ENCODE results near the gene WNT11.

The WNT11 gene

GRCh38 chr11:76226626-76227025 is 20.3 kb upstream of the WNT11 start:
- Histone ChIP-seq H3K9me2 (replicated peaks; ENCODE audit: control insufficient read depth, low read length) (no peaks in the 10 kb centered on the region), H4K20me1 (ENCODE audit: control insufficient read depth, insufficient read depth, low read depth, low read length) (no peaks in the 10 kb centered on the region), H3K4me2 (ENCODE audit: low read length) (no peak overlapping the region), H3K4me1 (ENCODE audit: control insufficient read depth, low read length) (no peaks in the 10 kb centered on the region), H3K79me2 (ENCODE audit: control insufficient read depth, low read length) (no peaks in the 10 kb centered on the region), H3F3A (ENCODE audit: control insufficient read depth, insufficient read depth) (no peaks in the 10 kb centered on the region), H3K36me3 (ENCODE audit: control insufficient read depth, low read length) (no peaks in the 10 kb centered on the region), H3K9me3 (ENCODE audit: control insufficient read depth, insufficient read depth, low read length) (no peaks in the 10 kb centered on the region), H3K27me3 (ENCODE audit: control insufficient read depth, low read length) (peaks cover 9% of the 10 kb centered on the region), H3K27ac (ENCODE audit: low read depth, low read length) (no peak overlapping the region), H3K4me3 (ENCODE audit: low read length) (no peak overlapping the region)
- TF ChIP-seq CTCF (IDR thresholded peaks at IDR 0.05; ENCODE audit: low read depth, low read length, poor library complexity, severe bottlenecking) (no peak), EZH2phosphoT487 (IDR thresholded peaks at IDR 0.05; ENCODE audit: borderline replicate concordance, low read length) (no peak)

- Histone ChIP-seq H3K9me2 (replicated peaks; ENCODE audit: control insufficient read depth, low read length) (no peaks in the 10 kb centered on the region), H3K27me3 (ENCODE audit: control insufficient read depth, low read length) (0 out of 2 replicates have a peak, but pooled peaks cover 2% of the 10 kb centered on the region), H3K4me2 (ENCODE audit: low read length) (no peak overlapping the region), H3K4me3 (ENCODE audit: low read length) (no peak overlapping the region), H3K27ac (ENCODE audit: low read depth, low read length) (no peak overlapping the region), H3K9me3 (ENCODE audit: control insufficient read depth, insufficient read depth, low read length) (no peaks in the 10 kb centered on the region), H3F3A (ENCODE audit: control insufficient read depth, insufficient read depth) (no peaks in the 10 kb centered on the region), H4K20me1 (ENCODE audit: control insufficient read depth, insufficient read depth, low read depth, low read length) (no peaks in the 10 kb centered on the region), H3K4me1 (ENCODE audit: control insufficient read depth, low read length) (no peaks in the 10 kb centered on the region), H3K36me3 (ENCODE audit: control insufficient read depth, low read length) (no peaks in the 10 kb centered on the region), H3K79me2 (ENCODE audit: control insufficient read depth, low read length) (no peaks in the 10 kb centered on the region)
- no peak for TF ChIP-seq EZH2phosphoT487 (IDR thresholded peaks at IDR 0.05; ENCODE audit: borderline replicate concordance, low read length)
- TF ChIP-seq CTCF (IDR thresholded peaks at IDR 0.05; ENCODE audit: low read depth, low read length, poor library complexity, severe bottlenecking) = no peak
Observed at GRCh38 chr11:76225122-76225611, 18.9 kb upstream of the WNT11 start.

GRCh38 chr11:76224461-76225121 is 18.3 kb upstream of the WNT11 start:
- H4K20me1 ChIP-seq (ENCODE audit: control insufficient read depth, insufficient read depth, low read depth, low read length) = no peaks in the 10 kb centered on the region
- H3K79me2 ChIP-seq (ENCODE audit: control insufficient read depth, low read length) = no peaks in the 10 kb centered on the region
- H3K9me3 ChIP-seq (ENCODE audit: control insufficient read depth, insufficient read depth, low read length) = no peaks in the 10 kb centered on the region
- H3K27ac ChIP-seq (ENCODE audit: low read depth, low read length) = no peak overlapping the region
- no peaks in the 10 kb centered on the region for H3K9me2 ChIP-seq (replicated peaks; ENCODE audit: control insufficient read depth, low read length)
- H3F3A ChIP-seq (ENCODE audit: control insufficient read depth, insufficient read depth) = no peaks in the 10 kb centered on the region
- 0 out of 2 replicates have a peak, but pooled peaks cover 3% of the 10 kb centered on the region for H3K27me3 ChIP-seq (ENCODE audit: control insufficient read depth, low read length)
- no peaks in the 10 kb centered on the region for H3K36me3 ChIP-seq (ENCODE audit: control insufficient read depth, low read length)
- TF ChIP-seq EZH2phosphoT487 (IDR thresholded peaks at IDR 0.05; ENCODE audit: borderline replicate concordance, low read length) (no peak), CTCF (IDR thresholded peaks at IDR 0.05; ENCODE audit: low read depth, low read length, poor library complexity, severe bottlenecking) (no peak)
- no peaks in the 10 kb centered on the region for H3K4me1 ChIP-seq (ENCODE audit: control insufficient read depth, low read length)
- H3K4me3 ChIP-seq (ENCODE audit: low read length) = no peak overlapping the region
- H3K4me2 ChIP-seq (ENCODE audit: low read length) = no peak overlapping the region

Data from DOHH2 (cell line).